Measurements from ENCODE around the gene FAM78A.

Gene FAM78A

DNA sequence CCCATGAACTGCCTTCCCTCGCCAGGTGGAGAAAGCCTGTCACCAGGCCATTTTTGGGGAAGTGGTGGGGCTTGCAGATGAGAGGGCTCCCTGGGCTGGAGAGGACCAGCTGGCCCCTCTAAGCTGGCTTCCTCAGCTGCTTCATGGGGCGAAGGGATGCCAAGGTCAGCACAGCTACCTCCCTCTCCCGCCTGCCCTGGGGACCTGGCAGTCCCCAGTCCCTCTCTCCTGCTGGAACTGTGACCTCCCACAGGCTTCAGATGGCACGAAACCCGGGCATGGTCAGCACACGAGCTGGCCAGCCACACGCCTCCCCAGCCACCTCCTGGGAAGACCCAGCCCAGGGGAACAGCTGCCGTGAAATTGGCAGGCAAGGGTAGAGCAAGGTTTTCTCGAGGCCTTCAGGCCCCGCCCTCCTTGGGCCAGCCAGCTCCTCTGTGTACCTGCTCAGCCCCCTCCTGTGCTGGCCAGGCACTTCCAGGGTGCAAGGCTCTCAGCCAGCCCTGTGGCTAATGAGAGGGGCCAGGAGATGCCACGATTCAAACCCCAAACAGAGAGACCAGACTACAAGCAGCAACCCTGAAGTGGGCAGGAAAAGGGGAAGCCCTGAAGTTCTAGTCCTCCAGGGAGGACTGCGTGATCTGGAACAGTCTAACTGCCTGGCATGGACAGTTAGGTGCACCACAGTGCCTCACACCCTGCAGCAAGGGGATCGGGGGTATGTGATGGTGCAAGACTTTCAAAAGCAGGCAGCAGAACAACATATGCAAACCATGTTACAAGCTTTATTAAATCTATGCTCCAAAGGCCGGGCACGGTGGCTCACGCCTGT is 26.1 kb upstream of the FAM78A start:
- DNase-seq, result no peak

DNA sequence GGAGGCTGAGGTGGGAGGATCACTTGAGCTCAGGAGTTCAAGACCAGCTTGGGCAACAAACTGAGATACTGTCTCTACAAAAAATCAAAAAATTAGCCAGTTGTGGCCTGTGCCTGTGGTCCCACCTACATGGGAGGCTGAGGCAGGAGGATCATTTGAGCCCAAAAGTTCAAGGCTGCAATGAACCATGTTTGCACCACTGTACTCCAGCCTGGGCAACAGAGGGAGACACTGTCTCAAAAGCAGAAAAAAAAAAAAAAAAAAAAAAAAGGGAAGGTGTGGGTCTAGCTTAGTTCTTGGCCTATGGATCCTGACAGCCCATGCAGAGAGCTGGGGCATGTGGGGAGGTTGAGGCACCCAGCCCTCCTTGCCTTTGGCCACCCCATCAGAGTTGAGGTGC is 24.1 kb upstream of the FAM78A start:
- DNase-seq, result no peak

DNA sequence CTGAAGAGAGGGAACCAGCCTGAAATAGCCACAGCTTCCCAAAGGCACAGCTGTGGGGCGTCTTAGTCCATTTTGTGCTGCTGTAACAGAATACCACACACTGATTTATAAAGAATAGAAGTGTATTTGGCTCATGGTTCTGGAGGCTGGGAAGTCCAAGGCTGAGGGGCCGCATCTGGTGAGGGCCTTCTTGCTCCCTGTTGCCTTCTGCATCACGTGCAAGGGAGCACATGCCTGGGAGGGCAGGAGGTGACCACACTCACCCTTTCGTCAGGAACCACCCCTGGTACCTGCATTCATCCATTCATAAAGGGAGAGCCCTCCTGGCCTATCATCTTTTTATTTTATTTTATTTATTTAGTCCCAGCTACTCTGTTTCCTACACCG is 23.6 kb upstream of the FAM78A start:
- no peak for DNase-seq

DNA sequence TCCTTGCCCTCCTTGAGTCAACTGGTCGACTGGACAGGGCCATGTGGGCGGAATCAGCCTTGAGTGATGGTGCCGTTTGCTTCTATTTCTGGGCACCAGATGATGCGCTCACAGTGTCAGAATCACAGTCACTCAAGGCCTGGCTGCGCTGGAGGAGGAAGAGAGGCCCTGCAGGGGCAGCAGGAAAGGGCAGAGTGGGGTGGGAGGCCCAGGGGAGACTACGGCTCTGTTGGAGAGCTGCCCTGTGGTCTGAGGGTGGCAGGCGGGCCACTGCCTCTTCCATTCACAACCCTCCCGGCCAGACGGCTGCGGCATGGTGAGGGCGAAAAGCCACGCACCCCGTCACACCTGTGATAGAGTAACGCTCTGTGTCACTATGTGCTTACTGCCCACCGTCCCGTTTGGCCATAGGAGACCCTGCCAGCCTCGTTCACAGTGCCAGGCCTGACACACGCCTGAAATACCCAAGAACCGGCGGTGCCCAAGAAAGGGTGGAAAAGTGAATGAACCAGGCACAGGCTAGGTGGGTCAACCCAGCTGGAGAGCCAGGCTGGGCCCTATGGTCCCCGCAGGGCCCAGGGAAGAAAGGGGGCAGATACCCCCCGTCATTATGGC is 23.1 kb upstream of the FAM78A start:
- DNase-seq, result no peak

DNA sequence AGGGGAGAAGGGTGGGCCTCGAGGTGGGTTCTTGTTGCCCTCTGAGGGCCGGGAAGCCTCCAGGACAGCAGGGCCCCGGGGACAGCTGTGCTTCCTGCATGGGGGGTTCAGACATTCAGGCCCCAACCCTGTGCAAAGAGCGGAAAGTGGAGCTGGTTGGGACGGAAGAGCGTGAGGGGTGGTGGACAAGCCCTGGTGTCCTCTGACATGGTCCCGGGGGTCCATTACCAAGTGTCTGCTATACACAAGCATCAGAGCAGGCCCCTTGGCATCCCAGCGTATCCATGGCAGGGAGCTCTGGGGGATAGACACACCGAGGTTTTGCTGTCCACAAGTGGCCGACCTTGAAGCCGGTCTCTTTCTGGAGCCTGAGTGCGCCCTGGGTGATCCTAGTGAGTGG is 22.5 kb upstream of the FAM78A start:
- DNase-seq, result no peak

DNA sequence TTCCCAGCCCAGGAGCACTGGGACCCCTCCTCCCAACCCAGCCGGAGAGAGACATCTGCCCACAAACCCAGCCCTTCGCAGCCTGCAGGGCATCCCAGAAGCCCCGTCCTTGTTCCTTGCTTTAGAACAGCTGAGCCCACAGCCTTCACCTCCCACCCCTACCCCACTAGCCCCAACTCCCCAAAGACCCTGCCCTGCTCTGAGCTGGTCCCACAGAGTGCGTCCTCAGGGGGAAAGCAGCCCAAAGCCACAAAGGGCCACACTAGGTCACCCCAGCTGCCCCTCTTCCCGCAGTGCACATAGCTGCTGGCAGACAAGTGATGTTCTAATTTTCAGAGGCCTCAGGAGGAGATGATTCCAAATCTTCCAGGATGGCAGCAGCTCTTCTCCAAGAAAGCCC is 22.0 kb upstream of the FAM78A start:
- DNase-seq, result no peak

DNA sequence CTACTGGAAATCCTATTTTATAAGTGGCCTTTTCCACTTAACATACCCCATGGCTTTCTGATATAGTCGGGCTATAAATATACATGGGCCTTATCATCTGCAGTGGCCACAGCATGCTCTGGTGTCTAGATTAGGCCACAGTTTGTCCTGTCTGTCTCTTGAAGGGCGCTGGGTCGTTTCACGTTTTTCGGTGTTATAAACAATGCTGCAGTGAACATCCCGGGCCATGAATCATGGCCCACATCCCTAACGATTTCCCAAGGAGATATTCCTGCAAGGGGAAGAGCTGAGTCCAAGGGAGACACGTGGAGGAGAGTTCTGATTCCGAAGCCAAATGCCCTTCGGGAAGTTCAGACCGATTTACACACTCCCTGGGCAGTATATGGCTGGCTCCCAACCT is 21.6 kb upstream of the FAM78A start:
- peak; percentile 71 for DNase-seq

DNA sequence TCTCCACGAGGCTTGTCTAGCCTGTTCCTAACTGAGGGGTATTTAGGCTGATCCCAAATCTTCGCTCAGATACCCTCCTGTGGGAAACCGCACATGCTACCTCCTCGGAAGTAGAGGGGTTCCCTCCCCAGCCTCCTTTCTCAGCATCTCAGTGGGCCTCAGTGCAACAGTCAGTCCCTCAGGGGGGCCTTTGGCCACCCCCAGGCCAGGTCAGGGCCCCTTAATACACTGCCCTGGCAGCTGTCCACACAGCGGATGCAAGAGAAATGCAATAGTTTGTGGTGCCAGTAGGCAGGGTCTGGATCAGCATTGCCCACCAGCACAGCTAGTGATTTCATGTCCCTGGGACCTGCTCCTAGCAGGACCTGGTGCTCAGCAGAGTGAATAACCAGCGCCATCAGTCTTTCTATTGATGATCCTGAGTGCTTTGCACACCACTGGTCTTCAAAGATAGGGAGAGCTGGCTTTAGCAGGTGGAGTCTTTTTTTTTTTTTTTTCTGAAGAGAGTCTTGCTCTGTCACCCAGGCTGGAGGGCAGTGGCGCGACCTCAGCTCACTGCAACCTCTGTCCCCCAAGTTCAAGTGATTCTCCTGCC is 20.7 kb upstream of the FAM78A start:
- peak; percentile 39 for DNase-seq

DNA sequence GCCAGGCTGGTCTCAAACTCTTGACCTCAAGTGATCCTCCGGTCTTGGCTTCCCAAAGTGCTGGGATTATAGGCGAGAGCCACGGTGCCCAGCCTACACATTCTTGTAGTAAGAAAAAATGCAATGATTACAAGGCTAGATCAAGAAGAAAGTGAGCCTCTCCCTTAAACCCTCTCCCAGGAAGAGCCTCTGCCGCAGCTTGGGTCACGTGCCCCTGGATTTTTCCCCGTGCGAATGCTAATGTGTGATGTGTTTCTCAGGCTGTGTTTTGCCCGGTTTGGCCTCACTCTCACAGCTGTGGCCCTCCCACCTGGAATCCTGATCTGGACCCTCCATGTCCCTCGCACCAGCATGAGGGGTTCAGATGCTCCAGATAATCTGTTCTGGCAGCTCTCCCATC is 20.1 kb upstream of the FAM78A start:
- DNase-seq, result no peak

DNA sequence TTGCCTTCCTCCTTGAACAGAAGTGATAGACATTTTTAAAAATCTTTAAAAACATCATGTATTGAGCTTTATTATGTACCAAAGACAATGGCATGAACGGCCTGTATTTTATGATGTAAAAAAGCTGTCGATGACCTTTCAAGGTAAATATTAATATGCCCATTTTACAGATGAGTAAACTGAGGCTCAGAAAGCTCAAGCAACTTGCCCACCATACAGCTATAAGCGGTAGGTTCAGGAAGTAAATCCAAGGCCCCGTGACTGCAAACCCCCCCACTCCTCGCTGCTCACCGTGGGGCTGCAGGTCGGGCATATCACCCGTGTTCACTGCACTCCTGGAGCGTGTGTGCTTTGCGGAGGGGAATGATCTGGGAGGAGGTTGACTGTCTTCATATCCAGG is 16.6 kb upstream of the FAM78A start:
- no peak for DNase-seq

DNA sequence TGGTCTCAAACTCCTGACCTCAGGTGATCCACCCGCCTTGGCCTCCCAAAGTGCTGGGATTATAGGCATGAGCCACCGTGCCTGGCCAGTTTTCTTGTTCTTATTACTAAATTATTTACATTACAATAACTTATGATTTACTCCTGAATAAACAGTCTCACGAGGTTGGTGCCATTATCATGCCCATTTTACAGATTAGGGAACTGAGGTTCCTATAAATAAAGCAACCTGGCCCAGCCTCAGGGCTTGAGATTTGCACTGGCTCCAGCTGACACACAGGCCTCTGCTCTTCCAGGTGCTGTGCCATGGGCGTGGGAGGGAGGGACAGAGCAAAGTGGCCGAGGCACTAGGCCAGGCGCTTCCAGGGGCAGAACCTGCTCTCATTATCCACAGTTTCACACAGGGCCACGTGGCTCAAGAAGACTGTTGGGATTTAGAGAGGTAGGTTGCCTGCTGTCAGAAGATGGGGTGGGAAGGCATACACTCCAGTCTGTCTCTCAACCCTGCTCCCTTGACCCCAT is 15.5 kb upstream of the FAM78A start:
- DNase-seq, result no peak

DNA sequence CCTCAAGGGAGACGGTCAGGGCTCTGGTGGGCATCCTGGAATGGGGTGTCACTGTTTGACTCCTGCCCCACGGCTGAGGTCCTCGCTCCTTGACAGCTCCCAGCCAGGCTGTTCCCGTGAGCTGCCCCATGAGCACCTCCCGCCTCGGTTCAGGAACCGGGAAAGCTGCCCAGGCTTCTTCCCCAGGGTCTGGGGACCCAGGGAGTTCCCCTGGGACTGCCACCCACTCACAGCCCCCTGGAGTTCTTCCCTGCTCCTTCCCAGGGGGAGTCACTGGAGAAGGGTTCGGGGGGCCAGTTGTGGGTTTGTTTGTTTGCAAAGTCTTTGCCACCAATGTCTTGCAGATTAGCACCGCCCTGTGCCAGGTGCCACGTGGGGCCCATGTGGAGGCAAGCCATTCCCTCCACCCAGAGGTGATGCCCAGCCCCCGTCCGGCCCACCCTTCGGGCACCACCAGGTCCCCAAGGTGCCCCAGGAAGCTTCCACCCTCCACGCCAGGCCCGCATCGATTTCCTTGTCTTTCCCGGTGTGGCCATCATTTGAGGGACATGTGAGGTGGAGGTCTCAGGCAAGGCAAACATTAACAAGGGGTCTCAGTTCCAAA is 14.6 kb upstream of the FAM78A start:
- no peak for DNase-seq

DNA sequence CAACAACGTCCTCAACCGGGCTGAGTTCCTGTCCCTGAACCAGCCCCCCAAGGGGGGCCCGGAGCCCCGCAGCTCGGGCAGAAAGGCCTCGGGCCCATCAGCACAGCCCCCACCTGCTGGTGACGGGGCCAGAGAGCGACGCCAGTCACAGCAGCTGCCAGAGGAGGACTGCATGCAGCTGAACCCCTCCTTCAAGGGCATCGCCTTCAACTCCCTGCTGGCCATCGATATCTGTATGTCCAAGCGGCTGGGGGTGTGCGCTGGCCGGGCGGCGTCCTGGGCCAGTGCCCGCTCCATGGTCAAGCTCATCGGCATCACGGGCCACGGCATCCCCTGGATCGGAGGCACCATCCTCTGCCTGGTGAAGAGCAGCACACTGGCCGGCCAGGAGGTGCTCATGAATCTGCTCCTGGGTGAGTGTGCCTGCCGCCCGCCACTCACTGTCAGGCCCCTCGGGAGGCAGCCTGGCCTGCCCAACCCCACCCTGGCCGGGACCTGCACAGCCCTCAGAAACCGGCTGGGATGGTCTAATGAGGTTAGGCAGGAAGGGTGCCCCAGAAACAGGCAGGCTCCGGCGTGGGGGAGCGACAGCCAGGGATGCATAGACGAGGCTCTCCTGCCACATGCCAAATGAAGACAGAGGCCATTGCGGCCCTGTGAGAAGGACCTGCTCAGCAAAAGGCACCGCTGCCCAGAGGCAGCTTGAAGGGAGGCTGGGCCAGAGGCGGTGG is 13.9 kb upstream of the FAM78A start:
- no peak for DNase-seq

DNA sequence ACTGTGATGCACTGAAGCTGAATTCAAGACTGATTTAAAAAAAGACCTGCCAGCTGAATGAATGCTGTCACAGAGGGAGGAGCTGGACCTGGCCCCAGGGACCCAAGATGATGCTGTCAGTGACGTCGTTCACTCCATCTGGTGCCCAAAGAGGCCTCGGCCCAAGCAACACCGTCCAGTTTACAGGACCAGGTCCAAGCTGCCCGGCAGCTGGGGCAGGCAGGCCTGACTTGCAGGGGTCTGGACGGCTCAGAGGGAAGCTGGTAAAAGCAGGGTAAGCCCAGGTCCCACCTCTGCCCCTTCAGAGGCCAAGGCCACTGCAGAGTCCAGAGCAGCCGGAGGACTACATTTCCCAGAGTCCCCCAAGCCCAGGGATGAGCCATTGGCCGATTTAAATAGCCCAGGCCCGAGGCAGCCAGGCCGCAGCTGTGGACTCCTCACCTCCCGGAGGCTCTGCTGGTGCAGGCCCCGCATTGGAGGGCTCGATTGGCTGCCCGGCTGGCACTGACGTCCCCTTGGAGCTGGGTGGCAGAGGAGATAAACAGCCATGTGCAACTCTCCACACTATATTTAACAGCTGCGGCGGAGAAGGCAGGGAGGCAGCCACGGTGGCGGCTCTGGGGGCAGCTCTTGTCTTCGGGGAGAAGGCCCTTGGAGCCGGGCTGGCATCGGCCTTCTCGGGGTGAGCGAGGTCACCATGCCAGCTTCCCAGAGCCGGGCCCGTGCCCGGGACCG is 13.2 kb upstream of the FAM78A start, which contains the start of gene PLPP7:
Gene PLPP7, plus strand, starts transcription at position 423 of the 735 bp plus-strand sequence. Its CDS starts 275 bp downstream, at position 698.
- peak; percentile 59 for DNase-seq

DNA sequence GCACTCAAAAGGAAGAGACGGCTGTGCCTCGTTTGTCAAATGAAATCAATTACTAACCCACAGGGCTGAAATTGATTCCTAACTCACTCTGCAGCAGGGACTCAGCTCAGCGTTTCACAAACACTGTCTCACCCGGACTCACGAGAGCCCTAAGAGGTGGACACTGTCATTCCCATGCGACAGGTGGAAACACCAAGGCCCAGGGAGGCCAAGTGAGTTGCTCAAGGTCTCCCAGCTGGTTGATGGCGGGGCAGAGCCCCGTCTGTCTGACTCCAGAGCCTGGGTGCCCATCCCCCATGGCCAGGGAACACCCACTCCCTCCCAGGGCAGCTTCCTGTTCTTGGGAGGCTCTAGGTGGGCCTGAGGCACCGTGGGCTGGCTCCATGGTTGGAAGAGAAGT is 11.9 kb upstream of the FAM78A start:
- no peak for DNase-seq

DNA sequence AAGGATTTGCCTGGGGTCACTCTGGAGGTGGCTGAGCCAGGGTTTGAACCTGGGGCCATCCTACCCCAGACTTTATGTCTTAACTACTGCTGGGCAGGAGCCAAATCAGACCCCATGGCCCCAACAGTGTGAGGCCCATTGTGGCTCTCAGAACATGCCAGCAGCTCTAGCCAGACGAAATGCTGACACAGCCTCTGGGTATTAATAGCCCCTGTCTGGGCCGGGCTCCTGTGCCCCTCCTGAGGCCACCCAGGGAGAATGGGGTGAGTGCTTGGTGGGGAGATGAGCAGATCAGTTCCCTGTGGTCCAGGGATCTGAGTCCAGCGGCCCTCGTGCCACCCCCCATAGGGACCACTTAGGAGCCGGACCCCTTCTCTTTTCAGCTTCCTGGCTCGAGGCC is 11.0 kb upstream of the FAM78A start:
- DNase-seq, result no peak

DNA sequence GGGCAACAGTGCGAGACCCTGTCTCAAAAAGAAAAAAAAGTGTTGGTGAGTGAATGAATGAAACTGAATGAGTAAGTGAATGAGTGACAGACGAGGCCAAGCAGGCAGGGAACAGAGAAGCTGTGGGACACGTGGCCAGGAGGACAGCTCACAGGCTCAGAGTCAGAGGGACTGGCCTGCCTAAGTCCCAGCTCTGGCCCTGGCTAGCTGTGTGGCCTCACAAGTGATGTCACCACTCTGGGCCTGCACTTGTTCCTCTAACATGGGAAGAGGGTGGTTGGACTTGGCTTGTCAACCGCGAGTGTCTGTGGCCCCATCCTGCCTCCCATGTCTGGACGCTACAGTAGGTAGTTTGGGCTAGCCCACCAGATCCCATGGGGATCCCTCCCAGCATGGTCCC is 8.5 kb upstream of the FAM78A start:
- DNase-seq, result no peak

DNA sequence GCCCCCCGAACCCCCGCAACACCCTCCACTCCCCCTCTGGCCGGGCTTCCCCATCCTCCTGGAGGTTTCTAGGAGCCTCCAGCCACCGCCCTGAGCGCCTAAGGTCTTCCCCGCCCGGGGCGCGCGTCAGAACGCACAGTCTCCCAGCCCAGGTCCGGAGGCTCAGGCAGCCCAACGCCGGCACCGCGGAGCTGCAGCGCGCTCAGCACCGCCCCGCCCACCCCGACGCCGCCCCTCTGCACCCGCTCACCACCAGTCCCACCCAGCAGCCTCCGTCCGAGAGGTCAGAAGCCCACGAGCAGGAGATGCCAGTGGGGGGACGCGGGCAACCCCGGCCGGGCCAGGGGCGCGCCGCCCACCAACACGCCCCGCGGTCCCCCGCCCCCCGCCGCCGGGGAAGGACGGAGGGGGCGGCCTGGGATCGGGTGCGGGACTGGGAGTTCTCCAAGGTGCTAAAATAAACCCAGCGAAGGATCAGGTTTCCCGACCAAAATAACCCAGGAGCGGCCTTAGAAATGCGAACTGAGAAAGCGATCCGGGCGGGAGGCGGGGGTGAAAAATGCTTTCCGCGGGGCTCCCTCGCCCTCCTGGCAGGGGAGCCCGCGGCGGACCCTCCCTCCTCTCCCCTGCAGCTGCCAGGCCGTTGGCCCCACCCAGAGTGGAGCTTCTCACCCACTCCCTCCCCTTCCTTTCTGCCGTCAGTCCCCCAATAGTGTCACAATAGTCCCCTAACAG is 6.5 kb upstream of the FAM78A start:
- peak; percentile 62 for DNase-seq

DNA sequence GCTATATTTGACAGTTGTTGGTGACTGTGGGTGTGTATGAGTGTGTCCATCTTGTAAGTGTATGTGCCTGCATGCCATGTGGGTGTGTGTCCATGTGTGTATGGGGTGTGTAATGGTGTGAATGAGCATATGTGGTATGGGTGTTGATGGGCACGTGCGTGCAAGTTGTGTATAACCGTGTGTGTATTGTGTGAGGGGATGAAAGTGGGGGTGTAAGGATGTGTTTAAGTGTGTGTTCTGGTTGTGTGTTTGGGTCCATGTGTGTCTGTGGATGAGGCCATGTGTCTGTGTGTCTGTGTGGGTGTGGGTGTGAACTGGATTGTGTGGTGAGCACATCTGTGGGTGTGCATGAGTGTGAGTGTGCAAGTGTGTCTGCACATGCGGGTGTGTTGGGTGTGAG is 5.9 kb upstream of the FAM78A start:
- no peak for DNase-seq

DNA sequence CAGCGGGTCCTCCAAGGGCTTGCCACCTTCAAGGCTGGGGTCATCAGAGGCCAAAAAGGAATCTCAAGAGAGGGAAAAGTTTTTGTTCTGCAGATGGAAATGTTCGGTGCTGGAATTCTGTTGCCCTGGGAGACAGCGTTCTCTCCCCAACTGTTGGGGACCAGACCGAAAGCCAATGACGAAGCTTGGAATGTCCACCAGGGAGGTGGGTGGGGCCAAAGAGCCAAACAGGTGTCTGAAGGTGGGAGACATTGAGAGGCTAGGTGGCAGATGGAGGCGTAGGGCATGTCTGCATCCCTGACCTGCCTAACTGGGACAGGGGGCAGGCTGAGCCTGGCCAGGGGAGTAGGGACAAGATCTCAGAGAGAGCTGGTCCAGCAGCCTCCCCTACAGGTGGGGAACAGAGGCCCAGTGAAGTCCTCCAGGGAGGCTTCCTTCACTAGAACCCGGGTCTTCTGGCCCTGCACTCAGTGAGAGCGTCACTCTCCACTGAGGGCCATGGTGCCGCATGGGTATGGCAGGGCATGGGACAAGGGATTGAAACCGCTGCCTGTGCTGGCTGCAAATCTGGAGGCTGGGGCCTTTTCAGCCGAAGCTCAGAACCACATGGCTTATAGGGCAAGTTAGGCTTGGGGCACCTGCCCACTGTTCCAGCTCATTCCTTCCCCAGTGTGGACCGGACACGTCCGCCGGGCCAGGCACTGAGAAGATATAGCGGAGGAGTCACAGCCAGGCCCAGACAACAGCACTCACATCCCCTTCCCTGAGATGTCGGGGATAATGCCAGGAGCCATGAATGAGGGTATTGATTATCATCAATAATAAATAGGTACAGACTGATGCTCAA is 5.0 kb upstream of the FAM78A start:
- DNase-seq, result no peak

Data from hematopoietic multipotent progenitor cell treated with erythropoietin and hydrocortisone succinate and interleukin-3 and kit ligand, for 6 days (in vitro differentiated cells).